ES-I3 (cell line): Measurements from ENCODE around the gene TXNDC11.

Experiments used
- H3K36me3 ChIP-seq: 2 replicates; pipeline ENCODE4 v1.6.1; 2013; ENCODE audit warnings: mild to moderate bottlenecking, low read length, control low read depth, moderate library complexity; ENCODE audit not compliant: insufficient read depth
- H3K4me1 ChIP-seq: 2 replicates; pipeline ENCODE4 v1.6.1; 2013; ENCODE audit warnings: mild to moderate bottlenecking, control low read depth, low read length; ENCODE audit not compliant: insufficient read depth
- H3K9ac ChIP-seq: 2 replicates; pipeline ENCODE4 v1.6.1; 2013; ENCODE audit warnings: low read depth, mild to moderate bottlenecking, low read length, moderate library complexity
- H3K9me3 ChIP-seq: 2 replicates; pipeline ENCODE4 v1.6.1; 2013; ENCODE audit warnings: mild to moderate bottlenecking, low read length, moderate library complexity; ENCODE audit not compliant: control insufficient read depth, insufficient read depth

TXNDC11 gene

DNA sequence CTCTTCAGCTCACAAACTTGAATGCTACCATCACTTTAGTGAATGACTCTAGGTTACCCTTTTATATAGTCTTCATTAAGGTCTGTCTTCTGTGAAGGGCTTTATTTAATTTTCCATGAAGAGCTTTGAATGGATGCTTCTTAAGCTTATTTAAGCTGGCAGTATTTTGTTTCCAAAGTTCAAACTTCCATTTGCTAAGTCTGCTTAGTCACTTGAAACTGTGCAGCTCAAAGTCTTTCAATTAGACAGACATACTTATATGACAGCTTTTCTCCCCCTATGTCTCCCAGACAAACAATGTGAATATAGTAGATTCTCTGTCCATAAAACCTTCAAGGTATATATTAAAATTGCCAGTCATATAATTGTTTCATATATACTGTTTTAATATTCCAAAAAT, 23.5 kb downstream of the TXNDC11 start:
- H3K9me3 ChIP-seq, result no peaks in the 10 kb centered on the region
- no peaks in the 10 kb centered on the region for H3K4me1 ChIP-seq
- no peak overlapping the region for H3K9ac ChIP-seq
- no peaks in the 10 kb centered on the region for H3K36me3 ChIP-seq

DNA sequence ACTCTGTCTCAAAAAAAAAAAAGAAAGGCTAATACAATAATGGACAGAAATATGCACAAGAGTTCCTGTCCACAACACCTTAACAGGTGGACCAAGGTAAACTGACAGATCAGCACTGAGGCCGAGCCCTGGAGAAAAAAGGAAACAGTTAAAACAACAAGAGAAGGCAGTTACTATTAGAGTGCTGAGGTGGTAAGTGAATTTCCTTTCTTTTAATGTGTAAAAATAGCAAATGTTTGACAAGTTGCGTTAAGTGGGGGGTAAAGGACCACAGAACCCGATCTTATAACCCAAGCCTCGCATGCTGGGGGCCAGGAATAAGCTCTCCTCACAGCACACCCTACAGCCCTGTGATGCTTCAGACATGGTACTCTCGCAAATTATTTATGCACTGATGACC, 24.8 kb downstream of the TXNDC11 start:
- H3K9me3 ChIP-seq, result no peaks in the 10 kb centered on the region
- H3K4me1 ChIP-seq, result no peaks in the 10 kb centered on the region
- H3K9ac ChIP-seq, result no peak overlapping the region
- no peaks in the 10 kb centered on the region for H3K36me3 ChIP-seq

DNA sequence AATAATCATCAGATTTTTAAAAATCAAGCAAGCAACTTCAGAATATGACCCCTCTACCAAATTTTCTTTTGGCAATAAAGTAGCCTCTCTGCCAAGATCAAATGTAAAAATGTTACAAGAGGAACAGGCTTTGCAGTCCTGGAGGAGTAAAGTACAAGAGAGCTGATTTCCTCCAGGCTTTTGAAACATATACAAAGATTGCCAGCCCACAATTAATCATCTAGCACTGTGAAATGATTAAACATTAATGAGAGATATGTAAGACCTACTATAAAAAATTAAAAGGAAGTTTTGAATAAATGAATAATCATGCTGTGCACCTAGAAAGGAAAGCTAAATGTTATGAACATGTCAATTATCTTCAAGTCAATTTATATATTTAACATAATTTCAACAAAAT, 26.3 kb downstream of the TXNDC11 start:
- Histone ChIP-seq H3K4me1 (no peaks in the 10 kb centered on the region), H3K9me3 (no peaks in the 10 kb centered on the region), H3K9ac (no peak overlapping the region), H3K36me3 (no peaks in the 10 kb centered on the region)

DNA sequence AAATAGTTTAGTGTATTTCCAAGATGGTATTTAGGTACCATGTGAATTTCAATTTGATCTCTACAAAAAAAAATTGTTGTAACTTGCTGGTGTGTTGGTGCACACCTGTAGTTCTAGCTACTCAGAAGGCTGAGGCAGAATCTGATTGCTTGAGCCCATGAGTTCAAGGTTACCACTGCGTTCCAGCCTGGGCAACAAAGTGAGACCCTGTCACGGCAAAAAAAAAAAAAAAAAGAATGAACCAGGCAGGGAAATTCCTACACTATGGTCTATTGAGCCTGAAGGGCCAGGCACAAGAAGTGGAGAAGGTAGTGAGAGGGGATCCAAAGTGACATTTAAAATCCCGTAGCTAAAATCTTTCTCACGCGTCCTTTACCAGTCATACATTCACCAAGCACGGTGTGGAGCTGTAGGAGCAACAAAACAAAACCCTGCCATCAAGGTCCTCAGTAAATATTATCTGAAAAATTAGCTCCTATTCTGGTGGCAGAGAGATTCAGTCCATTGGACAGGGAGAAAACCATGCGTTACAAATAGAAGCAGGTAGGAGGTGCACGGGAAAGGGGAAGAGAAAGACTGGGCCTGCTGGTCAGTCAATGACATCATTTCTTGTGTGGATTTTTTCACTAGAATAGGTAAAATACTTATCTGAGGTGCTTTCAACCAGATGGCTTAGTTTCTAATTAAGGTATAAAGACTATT, 27.3 kb downstream of the TXNDC11 start:
- H3K9ac ChIP-seq, result no peak overlapping the region
- no peaks in the 10 kb centered on the region for H3K9me3 ChIP-seq
- no peaks in the 10 kb centered on the region for H3K36me3 ChIP-seq
- H3K4me1 ChIP-seq, result no peaks in the 10 kb centered on the region

DNA sequence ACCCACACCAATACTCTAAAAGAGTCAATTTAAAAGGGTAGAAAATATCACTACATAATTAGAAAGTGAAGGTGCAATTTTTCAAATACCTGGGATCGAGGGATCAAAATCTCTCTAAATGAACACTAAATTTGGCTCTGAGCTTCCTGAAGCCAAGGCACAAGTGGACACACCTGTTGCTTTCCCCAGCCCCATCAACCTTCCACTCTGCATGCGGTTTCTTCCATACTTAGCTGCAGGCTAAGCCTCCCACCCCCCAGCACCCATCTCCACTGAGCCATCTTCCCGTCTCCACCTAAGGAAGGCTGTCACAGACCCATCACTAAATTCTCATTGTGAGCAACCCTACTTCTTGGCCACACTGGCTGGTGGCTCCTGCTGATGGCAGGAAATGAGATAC, 30.5 kb downstream of the TXNDC11 start:
- no peaks in the 10 kb centered on the region for H3K4me1 ChIP-seq
- no peaks in the 10 kb centered on the region for H3K36me3 ChIP-seq
- no peak overlapping the region for H3K9ac ChIP-seq
- H3K9me3 ChIP-seq, result no peaks in the 10 kb centered on the region

DNA sequence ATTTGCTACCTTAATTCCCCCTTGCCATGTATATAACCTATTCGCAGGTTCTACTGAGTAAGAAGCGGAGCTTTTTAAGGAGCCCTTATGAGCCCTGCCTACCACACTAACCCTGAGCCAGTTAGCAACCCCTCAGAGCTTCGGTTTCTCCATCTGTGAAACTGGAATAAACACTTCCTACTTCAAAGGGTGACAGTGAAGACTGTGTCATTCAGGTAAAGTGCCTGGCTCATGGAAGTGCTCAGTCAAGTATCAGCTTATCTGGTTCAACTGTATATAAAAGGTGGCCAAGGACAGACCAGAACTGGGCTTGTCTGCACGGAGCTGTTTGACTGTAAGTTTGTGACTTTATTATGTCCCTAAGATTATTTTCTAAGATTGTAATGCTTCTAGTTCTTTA, 31.0 kb downstream of the TXNDC11 start:
- Histone ChIP-seq H3K9me3 (no peaks in the 10 kb centered on the region), H3K4me1 (no peaks in the 10 kb centered on the region), H3K36me3 (no peaks in the 10 kb centered on the region), H3K9ac (no peak overlapping the region)

DNA sequence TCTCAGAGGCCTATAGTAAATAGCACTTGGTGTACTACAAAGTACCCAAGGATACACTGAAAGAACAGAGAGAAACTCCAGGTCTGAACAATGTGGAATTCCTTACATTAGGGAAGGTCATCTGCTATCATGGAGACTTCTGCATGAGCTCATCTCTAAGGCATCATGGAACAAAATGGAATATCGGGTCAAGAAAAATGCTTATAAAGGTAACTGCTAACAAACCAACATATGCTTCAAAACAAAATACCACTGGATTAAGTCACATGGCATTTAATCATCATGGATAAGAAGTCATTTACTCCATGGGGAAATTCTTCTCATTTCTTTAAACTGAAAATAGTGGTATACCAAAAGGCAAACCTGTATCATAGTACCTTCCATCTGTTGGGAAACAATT, 34.2 kb downstream of the TXNDC11 start:
- Histone ChIP-seq H3K9me3 (no peaks in the 10 kb centered on the region), H3K4me1 (no peaks in the 10 kb centered on the region), H3K9ac (no peak overlapping the region), H3K36me3 (no peaks in the 10 kb centered on the region)

DNA sequence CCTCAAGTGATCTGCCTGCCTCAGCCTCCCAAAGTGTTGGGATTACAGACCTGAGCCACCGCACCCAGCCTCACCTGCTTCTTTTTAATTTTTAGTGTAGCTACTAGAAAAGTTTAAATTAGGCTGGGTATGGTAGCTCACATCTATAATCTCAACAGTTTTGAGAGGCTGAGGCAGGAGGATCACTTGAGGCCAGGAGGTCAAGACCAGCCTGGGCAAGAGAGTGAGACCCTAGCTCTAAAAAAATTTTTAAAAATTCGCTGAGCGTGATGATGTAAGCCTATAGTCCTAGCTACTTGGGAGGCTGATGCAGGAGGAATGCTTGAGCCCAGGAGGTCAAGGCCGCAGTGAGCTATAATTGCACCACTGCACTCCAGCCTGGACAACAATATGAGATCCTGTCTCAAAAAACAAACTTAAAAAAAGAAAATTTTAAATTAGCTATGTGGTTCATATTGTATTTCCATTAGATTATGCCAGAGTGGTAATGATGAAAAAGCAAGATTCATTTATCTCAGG, 34.9 kb downstream of the TXNDC11 start:
- no peak overlapping the region for H3K9ac ChIP-seq
- no peaks in the 10 kb centered on the region for H3K9me3 ChIP-seq
- peaks cover 2% of the 10 kb centered on the region; the same call in 1 of the 2 replicates for H3K36me3 ChIP-seq
- no peaks in the 10 kb centered on the region for H3K4me1 ChIP-seq

DNA sequence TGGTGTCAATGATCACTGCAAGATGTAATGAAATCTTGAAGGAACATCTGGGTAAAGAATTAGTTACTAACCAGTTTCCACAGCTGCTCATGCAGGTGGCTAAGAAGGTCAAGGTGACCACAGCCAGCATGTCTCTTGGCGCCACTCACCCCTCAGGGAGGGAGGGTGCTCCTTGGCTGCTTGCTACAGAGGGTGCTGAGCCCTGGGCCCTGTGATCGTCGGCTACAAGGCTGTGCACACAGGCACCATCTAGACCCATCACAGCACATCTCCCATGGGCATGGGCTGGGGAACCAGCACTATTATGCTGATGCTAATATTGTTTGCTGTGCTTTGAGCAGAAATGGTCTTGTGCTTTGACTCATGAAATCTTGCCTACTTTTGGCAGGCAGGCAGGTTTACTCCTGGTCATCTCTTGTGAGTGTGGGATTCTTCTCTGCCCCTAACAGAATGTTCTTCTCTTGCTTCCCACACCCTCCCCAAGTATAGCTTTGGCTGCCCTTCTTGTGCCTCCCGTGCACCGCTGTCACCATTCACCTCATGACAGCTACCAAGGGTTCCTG, 36.4 kb downstream of the TXNDC11 start:
- H3K4me1 ChIP-seq, result no peaks in the 10 kb centered on the region
- peaks cover 2% of the 10 kb centered on the region; the same call in 1 of the 2 replicates for H3K36me3 ChIP-seq
- H3K9ac ChIP-seq, result no peak overlapping the region
- no peaks in the 10 kb centered on the region for H3K9me3 ChIP-seq

DNA sequence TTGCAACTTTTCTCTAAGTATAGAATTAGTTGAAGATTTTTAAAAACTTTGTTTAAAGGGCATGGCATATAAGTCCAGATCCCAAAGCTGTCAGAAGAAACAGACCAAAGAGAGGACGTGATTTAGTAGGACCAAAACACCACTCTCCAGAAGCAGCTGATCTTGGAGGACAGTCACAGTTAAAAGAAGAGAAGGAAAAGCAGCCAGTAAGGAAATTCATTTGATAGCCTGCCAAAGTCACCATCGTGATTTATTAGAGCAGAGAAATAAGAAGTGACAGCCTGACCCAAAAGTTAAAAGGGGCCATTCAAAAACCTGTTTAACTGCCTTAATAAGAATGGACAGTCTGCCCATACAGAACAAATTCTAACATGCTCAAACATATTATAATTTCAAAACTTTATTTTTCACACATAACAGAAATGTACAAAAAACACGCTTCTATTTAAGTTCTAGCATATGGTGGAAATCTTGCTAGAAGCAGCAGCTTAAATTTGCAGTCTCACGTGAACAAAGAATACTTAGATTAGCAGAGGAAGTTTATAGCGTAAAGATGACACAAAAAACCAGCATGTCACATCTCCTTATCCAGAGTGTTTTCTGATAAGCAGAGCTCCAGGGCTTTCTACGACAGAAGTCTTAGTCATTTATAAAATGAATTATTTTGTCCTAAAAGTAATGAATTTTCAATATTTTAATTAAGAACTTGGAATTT, 37.2 kb downstream of the TXNDC11 start:
- Histone ChIP-seq H3K4me1 (no peaks in the 10 kb centered on the region), H3K36me3 (peaks cover 2% of the 10 kb centered on the region; the same call in 1 of the 2 replicates), H3K9me3 (no peaks in the 10 kb centered on the region), H3K9ac (no peak overlapping the region)

DNA sequence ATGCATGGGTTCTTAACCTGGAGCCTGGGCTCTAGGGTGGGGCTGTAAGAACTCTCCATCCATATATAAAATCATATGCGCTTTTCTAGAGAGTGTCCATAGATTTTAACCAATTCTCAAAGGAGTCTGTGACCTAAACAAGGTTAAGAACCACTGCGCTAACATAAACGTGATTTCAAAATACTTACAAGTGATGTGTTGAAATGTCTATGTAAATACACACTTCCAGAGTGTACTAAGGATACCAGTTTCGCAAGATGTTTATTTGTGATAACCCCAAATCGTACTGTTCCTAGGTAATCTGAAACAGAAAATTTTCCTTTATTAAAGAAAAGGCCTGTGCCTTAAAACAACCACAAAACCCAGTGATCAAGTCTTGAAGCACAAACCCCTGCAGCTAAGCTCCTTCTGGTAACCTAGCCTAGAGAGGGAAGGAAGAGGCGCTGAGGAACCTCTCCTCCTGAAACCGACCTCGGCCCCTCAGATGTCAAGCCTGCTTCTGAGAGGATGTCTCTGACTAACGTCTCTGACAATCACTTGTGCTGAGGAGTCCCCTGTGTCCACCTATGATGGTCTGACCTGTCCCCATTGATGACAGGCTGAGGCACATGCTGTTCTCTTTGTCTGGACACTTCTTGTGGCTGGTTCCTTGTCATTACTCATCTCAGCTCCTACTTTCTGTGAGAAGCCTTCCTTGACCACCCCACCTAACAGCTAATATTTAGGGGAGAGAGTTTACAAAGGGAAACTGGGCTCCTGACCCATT, 42.2 kb downstream of the TXNDC11 start:
- Histone ChIP-seq H3K9ac (no peak overlapping the region), H3K36me3 (peaks cover 7% of the 10 kb centered on the region)

DNA sequence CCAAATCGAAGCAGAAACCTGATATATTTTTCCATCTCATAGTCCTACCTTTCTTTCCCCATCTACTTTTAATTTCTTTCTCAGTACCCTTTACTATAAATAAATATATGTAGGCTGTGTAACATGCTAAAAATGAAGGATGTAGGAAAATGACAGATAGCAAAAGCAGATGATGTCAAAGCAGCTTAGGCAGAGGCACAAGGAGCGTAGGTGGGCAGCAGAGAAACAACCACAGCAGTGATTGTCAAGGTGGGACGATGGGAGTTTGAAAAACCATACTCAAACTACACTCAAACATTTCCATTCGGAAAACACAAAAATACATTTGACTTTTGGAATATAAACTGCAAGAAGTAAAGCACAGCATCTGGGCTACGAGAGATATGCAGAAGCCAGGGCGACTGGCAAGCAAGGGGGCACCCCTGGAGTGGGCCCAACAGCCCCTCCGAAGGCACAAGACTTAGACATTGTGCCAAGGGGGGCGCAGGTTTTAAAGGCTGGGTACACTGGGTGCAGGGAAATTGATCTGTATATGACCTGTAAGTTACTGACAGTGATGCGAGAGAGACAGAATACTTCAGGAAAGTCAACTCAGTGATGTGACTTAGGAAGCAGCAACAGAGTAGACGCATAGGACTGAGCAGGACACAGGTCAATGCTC, 43.3 kb downstream of the TXNDC11 start:
- Histone ChIP-seq H3K9ac (no peak overlapping the region), H3K9me3 (no peaks in the 10 kb centered on the region), H3K36me3 (peaks cover 7% of the 10 kb centered on the region), H3K4me1 (no peaks in the 10 kb centered on the region)

More for the DNA sequence above, 42.2 kb downstream of the TXNDC11 start:
- H3K9me3 ChIP-seq, result no peaks in the 10 kb centered on the region
- H3K4me1 ChIP-seq, result no peaks in the 10 kb centered on the region

DNA sequence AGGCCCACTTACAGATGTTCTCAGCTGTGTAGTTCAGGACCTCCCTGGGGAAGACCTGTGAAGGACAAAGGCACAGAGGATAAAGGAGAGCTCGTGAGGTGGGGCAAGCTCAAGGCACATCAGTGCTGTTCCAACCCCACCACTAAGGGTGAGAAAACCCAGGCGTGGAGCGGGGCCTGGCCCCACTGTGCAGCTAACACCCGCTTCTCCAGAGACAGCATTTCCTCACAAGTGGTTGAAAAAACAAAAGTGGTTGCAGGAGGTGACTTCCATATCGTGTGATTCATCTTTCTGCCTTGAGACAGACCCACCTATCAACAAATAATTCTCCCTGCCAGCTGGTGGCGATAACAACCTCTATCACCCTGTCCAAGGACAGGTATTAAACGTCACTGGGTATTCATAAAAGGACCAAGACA, 44.4 kb downstream of the TXNDC11 start:
- H3K36me3 ChIP-seq, result peaks cover 7% of the 10 kb centered on the region
- H3K9ac ChIP-seq, result no peak overlapping the region
- no peaks in the 10 kb centered on the region for H3K9me3 ChIP-seq
- no peaks in the 10 kb centered on the region for H3K4me1 ChIP-seq

DNA sequence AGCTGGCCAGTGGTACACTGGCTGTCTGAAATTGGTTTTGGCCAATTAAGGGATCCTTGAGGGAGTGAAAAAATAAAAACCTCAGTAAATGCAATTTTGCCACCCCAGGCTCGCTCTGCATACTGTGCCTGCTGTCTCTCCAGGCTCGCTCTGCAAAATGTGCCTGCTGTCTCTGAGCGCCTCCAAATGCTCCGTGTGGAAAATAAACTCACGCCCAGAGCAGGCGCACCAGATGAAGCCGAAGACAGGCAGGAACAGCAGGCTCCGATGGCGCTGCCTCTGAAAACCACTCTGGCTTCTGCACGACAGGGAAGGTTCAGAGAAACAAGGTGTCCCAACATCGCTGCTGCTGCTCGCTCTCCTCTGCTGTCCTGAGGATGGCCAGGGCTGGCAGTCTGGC, 45.3 kb downstream of the TXNDC11 start:
- Histone ChIP-seq H3K36me3 (peaks cover 5% of the 10 kb centered on the region; the same call in 1 of the 2 replicates), H3K4me1 (no peaks in the 10 kb centered on the region), H3K9me3 (no peaks in the 10 kb centered on the region), H3K9ac (no peak overlapping the region)
